Stimulated activated CD4-positive, alpha-beta T cell treated with anti-CD3 and anti-CD28 coated beads, Interleukin-4, amount 100 ng/mL, for 24 hours (primary cell): ENCODE measurements around the gene GPX3.

Experiments used
- DNase-seq: peaks from one replicate; pipeline ENCODE4 v3.0.0-alpha.2; 2020

Gene GPX3, protein sequence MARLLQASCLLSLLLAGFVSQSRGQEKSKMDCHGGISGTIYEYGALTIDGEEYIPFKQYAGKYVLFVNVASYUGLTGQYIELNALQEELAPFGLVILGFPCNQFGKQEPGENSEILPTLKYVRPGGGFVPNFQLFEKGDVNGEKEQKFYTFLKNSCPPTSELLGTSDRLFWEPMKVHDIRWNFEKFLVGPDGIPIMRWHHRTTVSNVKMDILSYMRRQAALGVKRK

DNA sequence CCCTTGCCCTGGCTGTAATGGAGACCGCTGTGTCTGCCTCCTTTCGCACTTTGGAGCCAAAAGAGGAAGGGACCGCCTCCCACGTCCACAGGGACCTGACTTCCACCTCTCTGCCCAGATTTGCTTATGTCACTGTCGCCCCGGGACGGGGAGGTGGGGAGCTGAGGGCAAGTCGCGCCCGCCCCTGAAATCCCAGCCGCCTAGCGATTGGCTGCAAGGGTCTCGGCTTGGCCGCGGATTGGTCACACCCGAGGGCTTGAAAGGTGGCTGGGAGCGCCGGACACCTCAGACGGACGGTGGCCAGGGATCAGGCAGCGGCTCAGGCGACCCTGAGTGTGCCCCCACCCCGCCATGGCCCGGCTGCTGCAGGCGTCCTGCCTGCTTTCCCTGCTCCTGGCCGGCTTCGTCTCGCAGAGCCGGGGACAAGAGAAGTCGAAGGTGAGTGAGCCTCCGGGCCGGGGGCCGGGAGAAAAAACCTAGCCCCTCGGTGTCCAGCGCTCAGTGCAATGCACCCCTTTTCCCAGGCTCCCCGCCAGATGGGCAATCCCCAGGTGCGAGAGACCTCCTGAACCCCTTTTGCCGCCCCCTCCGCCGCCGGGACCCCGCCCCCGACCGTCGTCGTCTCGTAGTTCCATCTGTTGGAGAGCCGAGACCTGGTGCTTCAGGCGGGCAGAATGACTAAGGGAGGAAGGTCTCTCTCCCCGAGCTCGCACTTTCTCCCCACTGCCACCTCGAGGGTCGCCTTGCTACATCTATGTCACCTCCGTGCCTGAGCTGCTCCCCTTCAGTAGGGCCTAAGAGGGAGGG, at the start of gene GPX3:
Gene GPX3 (plus strand): TSS at position 288 of the 807 bp plus-strand sequence. CDS start 64 bp downstream, at position 352.
- DNase-seq: peak; percentile 33

DNA sequence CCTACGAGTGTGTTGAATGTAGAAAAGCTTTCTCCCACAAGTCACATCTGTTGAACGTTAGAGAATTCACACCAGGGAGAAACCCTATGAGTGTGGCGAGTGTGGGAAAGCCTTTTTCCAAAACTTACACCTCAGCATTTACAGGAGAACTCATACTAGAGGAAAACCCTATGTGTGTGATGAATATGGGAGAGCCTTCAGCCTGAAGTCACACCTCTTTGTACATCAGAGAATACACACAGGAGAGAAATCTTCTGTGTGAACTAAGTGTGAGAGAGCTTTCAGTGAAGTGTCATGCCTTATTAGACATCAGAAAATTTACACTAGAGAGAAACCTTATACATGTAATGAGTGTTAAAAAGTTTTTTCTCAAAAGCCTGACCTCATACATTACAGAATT, 41.8 kb upstream of the GPX3 start:
- no peak for DNase-seq

DNA sequence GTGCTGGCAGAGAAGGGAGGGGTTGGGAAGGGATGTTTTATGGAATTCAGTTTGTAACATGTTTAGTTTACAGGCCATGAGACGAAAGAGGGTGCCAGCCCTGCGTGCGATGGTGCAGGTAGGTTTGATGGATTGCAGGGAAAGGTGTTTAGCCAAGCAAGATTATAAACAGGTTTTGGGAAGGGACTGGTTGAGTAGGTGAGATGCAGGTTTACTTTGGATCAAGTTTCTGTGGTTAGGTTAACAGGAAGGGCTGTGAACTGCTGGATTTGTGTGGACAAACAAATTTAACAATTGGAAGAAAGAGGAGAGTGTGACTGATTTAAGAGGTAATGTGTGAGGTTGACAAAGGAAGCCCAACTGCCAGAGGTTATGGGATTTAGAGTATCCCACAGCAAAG, 32.6 kb upstream of the GPX3 start:
- DNase-seq: no peak

DNA sequence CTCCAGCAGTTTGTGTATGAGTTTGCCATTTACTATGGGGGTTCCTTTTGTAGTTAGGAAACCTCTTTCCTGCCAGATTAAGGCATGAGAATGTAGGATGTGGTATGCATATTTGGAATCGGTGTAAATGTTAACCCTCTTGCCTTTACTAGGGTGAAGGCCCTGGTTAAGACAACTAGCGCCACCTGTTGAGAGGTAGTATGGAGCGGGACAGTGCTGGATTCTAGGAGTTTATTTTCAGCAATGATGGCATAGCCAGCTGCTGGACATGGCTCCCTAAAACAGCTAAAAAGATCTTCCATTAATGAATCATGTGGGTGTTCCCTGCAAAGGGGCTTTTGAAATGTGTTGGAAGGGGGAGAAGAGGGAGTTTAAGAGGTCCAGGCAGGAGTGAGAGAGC, 30.7 kb upstream of the GPX3 start:
- DNase-seq: no peak

DNA sequence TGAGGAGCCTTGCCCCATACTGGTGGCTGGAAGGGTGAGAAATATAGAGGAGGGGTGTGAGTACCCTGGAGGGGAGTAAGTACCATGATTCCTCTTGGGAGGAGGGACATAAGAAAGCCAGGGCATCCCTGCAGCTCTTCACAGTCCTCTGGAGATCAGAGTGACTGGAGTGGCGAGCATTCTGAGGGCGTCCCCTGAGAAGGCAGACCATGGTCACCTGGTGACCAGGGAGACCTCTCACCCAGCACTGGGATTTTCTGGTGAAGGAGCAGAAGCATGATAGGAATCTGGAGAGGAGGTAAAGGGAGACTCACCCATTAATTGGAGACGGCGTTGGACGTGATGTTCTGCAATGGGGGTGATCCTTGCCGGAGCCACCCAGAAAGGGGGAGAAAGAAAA, 27.7 kb upstream of the GPX3 start:
- no peak for DNase-seq

DNA sequence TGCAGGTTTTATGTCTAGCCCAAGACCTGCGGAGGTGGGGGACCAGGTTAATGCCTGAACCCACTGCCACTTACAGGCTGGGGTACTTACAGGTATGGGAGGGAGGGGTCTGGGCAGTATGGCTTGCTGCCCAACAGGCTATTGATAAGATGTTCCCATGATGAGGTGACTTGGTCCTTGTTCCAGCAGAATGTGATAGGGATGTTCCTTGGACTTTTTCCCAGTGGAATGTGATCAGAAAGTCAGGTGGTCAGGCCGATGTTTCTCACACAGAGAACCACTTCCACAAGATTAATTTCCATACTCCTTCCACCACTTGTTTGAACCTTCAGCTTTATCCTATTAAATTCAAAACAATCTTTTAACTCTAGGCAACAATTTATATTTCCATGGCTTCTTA, 27.0 kb upstream of the GPX3 start:
- DNase-seq: no peak

DNA sequence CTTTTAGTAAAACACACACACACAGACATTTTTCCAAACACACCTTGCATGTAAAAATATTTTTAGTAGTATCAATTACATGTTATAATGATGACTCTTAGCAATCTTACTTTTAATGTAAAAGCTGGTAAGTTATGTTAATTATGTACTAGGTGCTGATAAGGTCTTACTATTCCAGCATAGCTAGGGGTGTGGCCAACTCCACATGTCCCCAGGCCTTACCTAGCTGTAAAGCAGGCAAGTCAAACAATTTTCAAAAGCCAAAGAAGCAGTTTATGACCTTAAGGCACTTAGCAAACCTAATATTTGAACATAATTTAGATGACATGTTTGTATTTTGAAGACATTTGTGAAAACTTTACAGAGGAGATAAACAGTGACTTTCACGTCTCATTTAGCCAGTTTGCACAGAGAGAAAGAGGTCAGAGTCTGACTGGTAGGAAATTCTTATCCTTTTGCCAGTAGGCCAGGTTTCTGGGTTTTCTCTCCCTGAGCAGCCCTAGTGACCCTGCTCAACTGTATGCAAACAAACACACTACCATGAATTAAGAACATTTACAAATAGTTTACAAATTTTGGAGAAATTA, 26.5 kb upstream of the GPX3 start:
- DNase-seq: no peak

DNA sequence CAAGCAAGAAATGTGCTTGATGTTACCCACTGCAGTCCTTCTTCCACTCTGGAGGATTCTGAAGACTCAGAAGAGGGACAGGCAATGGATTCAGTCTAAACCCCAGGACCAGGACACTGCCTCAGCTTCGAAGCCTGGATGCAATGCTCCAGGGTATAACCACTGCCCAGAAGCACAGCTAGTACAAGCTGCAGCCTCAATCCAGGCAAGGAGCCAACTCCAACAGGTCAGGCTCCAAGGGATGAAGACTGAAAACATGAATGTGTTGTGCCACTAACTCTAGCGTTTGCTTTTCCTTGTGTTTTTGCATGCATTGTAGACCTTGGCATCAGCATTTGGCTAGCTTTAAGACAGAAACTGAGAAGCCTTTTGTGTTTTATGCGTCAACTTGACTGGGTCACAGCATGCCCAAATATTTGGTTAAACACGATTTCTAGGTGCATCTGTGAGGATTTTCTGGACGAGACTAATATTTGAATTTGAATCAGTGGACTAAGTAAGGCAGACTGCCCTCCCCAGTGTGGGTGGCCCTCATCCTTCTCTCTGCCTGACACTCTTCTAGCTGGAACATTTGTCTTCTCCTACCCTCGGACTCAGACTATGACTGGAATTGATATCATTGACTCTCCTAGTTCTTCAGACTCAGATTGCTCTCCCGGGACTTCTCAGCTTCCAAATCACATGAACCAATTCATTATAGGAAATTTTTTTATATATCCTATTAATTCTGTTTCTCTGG, 20.5 kb upstream of the GPX3 start:
- DNase-seq: no peak

DNA sequence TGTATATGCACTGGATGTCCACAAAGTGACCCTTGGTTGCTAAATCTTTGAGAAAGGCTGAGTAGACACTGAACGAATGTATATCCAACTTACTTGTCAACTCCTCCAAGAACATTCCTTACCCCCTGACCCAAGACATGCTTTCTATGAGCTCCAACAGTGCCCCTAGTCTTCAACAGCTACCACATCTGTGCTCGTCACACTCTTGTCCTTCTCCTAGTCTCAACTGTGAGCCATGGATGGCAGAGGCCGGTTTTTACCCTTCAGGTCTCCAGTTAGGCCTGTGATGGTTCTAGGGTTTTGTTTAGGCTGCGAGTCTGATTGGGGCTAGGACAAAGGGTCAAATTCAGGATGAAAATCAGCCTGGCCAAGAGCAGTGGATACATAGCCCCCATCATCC, 19.0 kb upstream of the GPX3 start:
- no peak for DNase-seq

DNA sequence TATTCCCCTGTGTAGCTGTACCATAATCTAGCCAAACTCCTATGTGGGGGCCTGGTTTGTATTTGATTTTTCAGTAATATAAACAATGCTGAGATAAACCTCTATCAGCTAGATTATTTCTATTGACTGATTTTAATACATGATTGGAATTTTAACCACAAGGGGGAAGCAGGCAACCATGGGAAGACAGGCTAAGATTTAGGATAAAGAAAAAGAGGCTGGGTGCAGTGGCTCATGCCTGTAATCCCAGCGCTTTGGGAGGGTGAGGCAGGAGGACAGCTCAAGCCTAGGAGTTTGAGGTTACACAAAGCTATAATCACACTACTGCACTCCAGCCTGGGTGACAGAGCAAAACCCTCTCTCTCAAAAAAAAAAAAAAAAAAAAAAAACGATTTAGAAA, 18.1 kb upstream of the GPX3 start:
- DNase-seq: no peak

DNA sequence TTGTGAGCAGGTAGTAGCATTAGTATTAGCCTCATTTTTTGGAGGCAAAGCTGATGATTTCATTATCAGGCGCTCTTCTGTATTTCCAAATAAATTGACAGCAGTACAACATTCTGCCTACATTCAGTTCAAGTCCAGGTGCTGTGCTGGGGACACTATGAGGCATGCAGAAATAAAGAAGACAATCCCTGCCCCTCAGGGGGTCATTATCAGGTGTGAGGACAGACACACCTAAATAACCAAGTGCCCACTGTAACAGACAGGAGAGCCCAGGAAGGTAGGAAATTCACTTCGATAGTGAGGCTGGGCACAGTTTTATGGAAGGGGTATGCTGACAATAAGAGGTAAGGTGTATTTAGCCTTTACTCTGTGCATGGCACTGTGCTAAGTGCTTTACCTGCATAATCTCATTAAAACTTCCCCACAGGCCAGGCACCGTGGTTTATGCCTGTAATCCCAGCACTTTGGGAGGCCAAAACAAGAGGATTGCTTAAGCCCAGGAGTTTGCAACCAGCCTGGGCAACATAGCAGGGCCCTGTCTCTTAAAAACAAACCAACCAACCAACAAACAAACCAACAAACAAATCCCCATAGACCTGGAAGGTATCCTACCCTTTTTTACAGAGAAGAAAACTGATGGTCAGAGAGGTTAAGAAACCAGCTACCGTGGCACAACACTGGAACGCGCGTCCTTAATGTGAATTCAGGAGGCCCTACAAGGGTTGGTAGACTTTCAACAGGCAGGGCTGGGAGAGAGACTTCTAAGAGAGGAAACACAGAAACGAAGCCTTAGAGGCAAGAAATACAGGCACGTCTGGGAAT, 17.5 kb upstream of the GPX3 start:
- DNase-seq: no peak

DNA sequence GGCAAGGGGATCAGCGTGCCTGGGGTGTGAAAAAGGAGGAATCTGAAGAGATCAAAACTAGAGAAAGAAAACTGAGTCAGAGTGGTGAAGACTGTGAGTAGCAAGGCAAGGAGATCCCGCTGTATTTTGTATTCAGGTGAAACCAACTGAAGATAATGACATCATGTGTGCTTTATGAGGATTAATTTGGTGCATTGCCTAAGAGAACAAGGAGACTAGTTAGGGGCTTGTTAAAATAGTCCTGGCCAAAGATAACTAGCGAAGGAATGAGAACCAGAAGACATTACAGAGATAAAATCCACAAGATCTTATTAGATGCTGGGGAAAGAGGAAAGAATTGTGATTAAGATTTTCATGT, 16.9 kb upstream of the GPX3 start:
- DNase-seq: no peak

DNA sequence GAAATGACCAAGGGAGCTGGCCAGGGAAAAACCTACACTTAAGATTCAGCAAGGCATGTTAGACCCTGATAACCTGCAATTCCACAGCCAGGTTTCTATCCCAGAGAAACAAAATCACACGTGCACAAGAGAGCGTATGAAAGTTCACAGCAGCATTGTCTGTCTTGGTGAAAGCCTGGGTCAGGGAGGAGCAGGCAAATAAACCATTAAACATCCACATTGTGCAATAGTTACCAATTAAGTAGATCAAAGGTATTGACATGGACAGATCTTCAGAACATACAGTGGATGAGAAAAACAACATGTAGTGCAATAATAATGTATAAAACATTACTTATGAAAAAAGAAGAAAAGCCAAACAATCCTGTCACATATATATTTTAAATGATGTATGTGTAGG, 15.9 kb upstream of the GPX3 start:
- DNase-seq: no peak

DNA sequence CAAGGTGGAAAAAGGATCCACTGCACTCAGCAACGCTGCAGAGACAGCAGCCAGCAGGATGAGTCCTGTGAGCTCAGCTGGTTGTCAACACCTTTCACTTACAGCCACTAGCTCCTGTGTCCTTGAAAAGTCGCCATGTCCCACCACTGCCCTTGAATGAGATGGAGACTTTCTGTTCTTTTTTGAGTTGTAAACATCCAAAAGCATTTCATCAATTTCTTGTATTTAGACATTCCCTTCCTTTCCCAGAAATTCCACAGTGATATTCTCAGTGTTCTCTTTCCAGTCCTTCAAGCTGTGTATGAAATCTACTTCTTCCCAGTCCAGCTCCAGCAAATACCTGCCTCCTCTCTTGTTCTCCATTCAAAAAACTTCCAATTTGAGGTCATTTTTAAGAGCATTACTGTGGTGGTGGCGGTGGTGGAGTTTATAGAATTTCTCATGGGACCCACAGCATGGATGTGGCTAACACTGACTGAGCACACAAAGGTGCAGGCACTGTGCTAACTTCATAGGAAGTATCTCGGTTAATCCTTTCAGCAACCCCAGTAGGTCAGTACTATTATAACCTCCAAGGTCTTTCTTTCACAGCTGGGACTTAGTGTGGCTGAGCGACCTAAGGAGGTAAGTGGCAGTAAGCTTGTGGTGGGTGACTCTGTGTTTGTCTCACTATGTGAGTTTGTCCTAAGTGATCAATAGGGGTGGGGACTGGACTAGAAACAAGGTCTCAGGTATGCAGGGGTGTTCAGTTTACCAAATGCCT, 15.0 kb upstream of the GPX3 start:
- no peak for DNase-seq

DNA sequence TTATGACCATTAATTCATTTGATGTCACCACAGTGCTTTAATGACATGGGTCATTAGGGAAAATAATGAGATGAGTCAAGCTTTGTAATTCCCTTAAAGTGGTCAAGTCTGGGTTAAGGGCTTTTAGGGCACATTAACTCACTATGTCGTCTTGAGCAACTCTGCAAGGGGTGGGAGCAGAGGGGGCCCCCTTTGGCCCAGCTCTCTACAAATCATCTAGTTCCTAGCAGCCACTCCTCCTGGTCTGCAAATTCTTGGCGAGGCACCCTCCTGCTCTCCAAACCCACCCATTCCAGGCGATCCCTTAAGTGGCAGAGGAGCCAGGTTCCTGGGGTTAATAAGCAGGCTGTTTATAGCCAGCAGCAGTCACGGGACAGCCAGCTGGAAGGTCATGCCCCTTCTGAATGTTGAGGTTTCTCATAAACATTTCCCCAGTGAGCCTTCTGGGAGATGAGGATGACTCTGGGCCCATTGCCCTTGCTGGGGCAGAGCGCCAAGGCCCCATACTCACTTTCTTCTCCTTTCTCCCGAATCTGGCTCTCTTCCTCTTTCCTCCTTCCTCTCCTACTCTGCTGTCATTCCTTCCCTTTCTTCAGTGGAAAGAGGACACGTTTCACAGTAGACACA, 14.3 kb upstream of the GPX3 start:
- DNase-seq: no peak

DNA sequence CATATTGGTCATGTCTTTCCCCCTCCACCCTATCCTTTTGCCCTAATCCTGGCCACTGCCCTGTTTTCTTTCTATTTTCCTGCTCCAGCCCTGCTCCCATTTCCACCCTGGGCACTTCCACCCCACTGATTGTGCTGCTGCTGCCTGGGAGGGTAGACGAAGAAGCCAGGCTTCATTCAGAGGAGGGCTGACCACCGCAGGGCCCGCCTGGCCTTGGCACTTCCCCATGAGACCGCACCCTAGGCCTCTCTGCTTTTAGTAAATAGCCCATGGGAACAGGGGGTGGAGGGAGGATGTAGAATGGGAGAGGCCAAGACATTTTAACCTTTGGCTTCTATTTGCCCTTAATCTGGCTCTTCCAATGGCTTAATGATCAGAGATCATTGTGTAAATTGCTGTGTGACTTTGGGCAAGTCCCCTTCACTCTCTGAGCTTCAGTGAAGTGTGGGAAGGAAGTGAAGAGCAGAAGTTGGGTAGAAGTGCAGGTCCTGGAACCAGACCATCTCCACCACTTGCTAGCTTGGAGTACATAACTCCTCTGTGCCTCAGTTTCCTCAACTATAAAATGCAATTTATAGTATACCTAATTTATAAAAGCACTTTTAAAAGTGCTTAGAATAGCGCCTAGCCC, 13.6 kb upstream of the GPX3 start:
- DNase-seq: no peak

DNA sequence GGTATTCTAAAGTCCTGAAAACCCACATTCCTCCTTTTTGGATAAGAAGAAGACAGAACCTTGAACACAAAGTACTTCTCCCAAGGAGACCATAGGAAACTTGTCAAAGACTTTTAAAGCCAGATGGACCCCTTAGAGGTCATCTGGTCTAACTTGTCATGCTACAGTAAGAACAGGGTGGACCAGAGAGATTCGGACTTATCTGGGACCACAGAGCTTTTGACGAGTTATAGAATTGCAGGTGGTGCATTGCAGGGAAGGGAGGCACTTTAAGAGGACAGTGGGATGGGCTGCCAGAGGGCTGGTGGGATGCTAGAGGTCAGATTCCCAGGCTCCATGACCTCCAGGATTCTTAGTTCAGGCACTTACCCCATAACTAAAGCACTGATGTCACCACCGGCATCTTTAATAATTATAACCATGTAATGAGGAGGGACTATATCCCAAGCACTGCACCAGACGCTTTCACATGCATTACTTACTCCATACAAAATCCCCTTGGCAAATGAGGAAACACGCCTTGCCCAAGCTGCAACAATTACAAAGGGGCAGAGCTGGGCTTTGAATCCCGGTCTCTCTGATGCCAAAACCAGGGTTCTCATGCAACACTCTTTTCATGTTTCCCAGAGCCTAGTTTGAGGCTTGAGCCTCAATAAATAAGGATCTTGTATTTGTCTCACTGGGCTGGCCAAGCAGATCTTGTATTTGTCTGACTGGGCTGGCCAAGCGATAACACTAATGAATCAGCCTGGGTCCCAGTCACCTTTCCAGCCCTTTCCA, 12.8 kb upstream of the GPX3 start:
- DNase-seq: no peak

DNA sequence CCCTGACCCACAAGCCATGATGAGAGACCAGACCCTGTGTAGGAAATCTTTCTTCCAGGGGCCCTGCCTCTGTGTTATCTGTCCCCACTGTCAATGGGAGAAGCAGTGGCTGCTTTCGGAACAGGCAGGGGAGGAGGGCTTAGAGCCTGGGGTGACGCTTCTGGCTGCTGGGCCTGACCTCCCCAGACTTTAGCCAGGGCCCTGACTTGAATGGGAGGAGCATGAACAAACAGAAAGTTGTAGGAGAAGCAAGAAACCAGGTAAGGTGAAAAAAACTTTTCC, 12.2 kb upstream of the GPX3 start:
- DNase-seq: no peak

DNA sequence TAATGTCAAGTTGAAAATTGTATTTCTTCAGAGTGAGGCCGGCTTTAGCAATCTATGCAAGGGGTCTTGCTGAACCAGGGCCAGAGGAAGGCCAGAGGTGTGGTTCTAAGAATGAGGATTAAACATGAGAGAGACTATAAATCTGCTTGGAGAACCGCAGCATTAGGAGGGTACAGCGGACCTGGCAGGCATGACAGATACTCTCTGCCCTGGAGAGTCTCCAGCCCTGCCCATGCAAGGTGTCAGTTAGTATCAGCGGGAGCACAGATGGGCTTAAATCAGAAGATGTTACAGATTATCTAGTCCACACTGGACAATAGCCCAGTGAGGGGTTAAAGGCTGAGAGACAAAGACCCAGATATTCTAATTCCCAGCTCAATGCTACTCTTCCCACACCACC, 11.5 kb upstream of the GPX3 start:
- DNase-seq: no peak

DNA sequence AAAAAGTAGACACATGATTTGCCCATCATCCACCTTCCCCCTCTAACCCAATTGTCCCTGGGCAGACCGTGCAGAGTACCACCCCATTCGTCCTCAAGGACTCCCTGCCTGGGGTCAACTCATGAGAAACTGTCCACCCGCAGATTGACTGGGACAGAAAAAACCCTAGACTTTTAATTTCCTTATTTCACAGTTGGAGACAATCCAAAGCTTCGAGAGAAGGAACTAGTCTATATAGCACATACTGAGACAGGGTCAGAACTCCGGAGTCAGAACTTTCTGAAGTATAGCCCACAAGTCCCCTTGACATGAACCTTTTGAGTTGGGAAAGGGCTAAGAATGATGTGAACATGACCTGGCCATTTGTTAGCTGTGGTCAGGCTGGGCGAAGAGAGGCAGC, 7.5 kb upstream of the GPX3 start:
- DNase-seq: no peak
